MM.1S (cell line): ENCODE measurements around the gene CSTF2T.

Source experiments
- DNase-seq: peaks from one replicate; pipeline ENCODE4 v3.0.0-alpha.2; 2015
- H2AFZ ChIP-seq: fragments of 300-600 bp; sonication (generic); 2 replicates; pipeline ENCODE4 v1.6.0; 2016; ENCODE audit warnings: antibody characterized with exemption, low read length
- H3F3A ChIP-seq: fragments of 300-600 bp; sonication (generic); 2 replicates; pipeline ENCODE4 v1.6.1; 2016; ENCODE audit warnings: mild to moderate bottlenecking, antibody characterized with exemption, low read length, moderate library complexity, mixed read lengths; ENCODE audit not compliant: insufficient read depth
- H3K27ac ChIP-seq: fragments of 300-600 bp; sonication (generic); 2 replicates; pipeline ENCODE4 v1.5.1; 2016; ENCODE audit warnings: mild to moderate bottlenecking, low read length
- H3K27me3 ChIP-seq: fragments of 300-600 bp; sonication (generic); replicated peaks from 2 replicates; pipeline ENCODE4 v1.6.0; 2016; ENCODE audit warnings: low read length; ENCODE audit not compliant: insufficient read depth
- H3K36me3 ChIP-seq: fragments of 300-600 bp; sonication (generic); replicated peaks from 2 replicates; pipeline ENCODE4 v1.6.1; 2016; ENCODE audit warnings: mild to moderate bottlenecking, low read length, mixed read lengths; ENCODE audit not compliant: insufficient read depth
- H3K4me1 ChIP-seq: fragments of 300-600 bp; sonication (generic); 2 replicates; pipeline ENCODE4 v1.6.1; 2016; ENCODE audit warnings: low read length, mixed read lengths
- H3K4me2 ChIP-seq: fragments of 300-600 bp; sonication (generic); 2 replicates; pipeline ENCODE4 v1.6.0; 2016; ENCODE audit warnings: low read depth, low read length
- H3K4me3 ChIP-seq: fragments of 300-600 bp; sonication (generic); 2 replicates; pipeline ENCODE4 v1.5.1; 2016; ENCODE audit warnings: low read length, mixed read lengths
- H3K79me2 ChIP-seq: fragments of 300-600 bp; sonication (generic); 2 replicates; pipeline ENCODE4 v1.6.1; 2016; ENCODE audit warnings: mixed run types, low read length, mixed read lengths
- H3K9ac ChIP-seq: fragments of 300-600 bp; sonication (generic); 2 replicates; pipeline ENCODE4 v1.6.1; 2016; ENCODE audit warnings: low read length, mixed read lengths
- H3K9me2 ChIP-seq: fragments of 300-600 bp; sonication (generic); replicated peaks from 2 replicates; pipeline ENCODE4 v1.6.1; 2016; ENCODE audit warnings: mild to moderate bottlenecking, low read length, mixed read lengths; ENCODE audit not compliant: insufficient read depth
- H3K9me3 ChIP-seq: fragments of 300-600 bp; sonication (generic); replicated peaks from 2 replicates; pipeline ENCODE4 v1.6.1; 2016; ENCODE audit warnings: mild to moderate bottlenecking, low read length, mixed read lengths; ENCODE audit not compliant: insufficient read depth
- H4K20me1 ChIP-seq: fragments of 300-600 bp; sonication (generic); 2 replicates; pipeline ENCODE4 v1.6.1; 2016; ENCODE audit warnings: mild to moderate bottlenecking, low read length, moderate library complexity, mixed read lengths; ENCODE audit not compliant: insufficient read depth
- EZH2 ChIP-seq: fragments of 300-600 bp; sonication (generic); optimal IDR thresholded peaks from 2 replicates; pipeline ENCODE3; 2017; ENCODE audit warnings: low read depth, mild to moderate bottlenecking, antibody characterized with exemption, low read length, mixed read lengths
- EZH2phosphoT487 ChIP-seq: fragments of 300-600 bp; sonication (generic); IDR thresholded peaks from 2 replicates; pipeline ENCODE4 v1.6.1; 2018; ENCODE audit warnings: antibody characterized with exemption, low read length
- TF ChIP-seq, protein P1 (sequence below): fragments of 300-600 bp; sonication (generic); IDR thresholded peaks from 2 replicates; pipeline ENCODE4 v1.5.1; 2016; ENCODE audit warnings: antibody characterized with exemption, low read length, mixed read lengths

The CSTF2T gene

DNA sequence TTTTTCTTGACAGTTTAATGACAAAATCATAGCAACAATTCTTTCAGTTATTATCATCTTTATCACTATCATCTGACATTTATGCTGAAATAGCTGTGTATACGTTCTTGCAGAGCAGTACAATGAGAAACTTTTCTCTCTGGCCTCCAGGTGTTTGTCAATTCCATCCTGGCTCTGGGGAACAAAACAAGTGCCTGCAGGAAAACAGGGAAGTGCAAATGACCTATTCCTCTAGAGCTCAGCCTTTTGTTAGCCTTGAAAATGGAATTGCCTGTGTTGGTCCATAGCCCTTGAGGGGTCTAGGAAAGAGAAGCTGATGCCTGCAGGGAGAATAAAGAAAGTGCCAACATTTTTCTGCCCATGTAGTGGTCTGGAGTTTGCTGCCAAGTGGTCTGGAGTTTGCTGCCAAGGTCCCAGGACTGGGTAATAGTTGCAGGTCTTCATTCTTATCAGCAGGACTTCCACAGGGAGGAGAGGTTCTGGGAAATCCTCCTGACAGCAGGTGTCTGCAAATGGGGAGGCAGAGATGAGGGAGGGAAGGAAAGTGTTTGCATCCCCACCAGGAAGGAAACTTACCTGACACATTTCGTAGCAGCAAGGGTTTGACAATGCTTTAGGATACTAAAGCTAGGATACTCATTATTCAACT lies 10.1 kb upstream of the CSTF2T start:
- H3K4me3 ChIP-seq = no peak overlapping the region
- no peak overlapping the region for H3K4me2 ChIP-seq

DNA sequence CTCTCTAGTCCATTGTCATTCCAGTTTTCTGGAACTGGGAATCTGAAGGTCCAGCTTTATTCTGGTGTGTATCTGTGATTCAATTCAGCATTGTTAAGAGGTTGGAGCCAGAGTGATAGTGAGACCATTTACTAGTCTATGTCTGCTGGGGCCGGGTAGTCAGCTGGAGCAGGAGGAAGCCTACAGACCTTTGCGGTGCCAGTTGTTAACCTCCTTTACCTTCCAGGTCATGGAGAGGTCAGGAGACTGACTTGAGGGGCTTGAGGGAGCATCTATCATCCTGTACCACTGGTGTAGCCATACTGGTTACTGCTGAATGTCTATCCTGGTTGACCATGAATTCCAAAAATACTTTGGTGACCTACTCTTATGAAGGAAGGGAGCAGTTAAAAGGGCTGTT lies 9.2 kb upstream of the CSTF2T start:
- H3K36me3 ChIP-seq = no peaks in the 10 kb centered on the region
- no peaks in the 10 kb centered on the region for H3F3A ChIP-seq
- H3K27me3 ChIP-seq = no peaks in the 10 kb centered on the region
- no peaks in the 10 kb centered on the region for H3K9me2 ChIP-seq
- H3K9ac ChIP-seq = no peak overlapping the region
- H3K4me1 ChIP-seq = no peaks in the 10 kb centered on the region
- no peaks in the 10 kb centered on the region for H4K20me1 ChIP-seq
- H3K9me3 ChIP-seq = no peaks in the 10 kb centered on the region
- H3K27ac ChIP-seq = no peak overlapping the region
- TF ChIP-seq EZH2 (no peak), EZH2phosphoT487 (no peak)
- TF ChIP-seq, protein P1, sequence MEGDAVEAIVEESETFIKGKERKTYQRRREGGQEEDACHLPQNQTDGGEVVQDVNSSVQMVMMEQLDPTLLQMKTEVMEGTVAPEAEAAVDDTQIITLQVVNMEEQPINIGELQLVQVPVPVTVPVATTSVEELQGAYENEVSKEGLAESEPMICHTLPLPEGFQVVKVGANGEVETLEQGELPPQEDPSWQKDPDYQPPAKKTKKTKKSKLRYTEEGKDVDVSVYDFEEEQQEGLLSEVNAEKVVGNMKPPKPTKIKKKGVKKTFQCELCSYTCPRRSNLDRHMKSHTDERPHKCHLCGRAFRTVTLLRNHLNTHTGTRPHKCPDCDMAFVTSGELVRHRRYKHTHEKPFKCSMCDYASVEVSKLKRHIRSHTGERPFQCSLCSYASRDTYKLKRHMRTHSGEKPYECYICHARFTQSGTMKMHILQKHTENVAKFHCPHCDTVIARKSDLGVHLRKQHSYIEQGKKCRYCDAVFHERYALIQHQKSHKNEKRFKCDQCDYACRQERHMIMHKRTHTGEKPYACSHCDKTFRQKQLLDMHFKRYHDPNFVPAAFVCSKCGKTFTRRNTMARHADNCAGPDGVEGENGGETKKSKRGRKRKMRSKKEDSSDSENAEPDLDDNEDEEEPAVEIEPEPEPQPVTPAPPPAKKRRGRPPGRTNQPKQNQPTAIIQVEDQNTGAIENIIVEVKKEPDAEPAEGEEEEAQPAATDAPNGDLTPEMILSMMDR = no peak
- DNase-seq = no peak
- H3K4me2 ChIP-seq = no peak overlapping the region
- no peak overlapping the region for H3K4me3 ChIP-seq
- H3K79me2 ChIP-seq = no peaks in the 10 kb centered on the region
- H2AFZ ChIP-seq = no peak overlapping the region

More for the DNA sequence above, 10.1 kb upstream of the CSTF2T start:
- no peaks in the 10 kb centered on the region for H3K9me2 ChIP-seq
- no peaks in the 10 kb centered on the region for H3K9me3 ChIP-seq
- H2AFZ ChIP-seq = no peak overlapping the region
- TF ChIP-seq, protein P1 = no peak
- TF ChIP-seq EZH2 (no peak), EZH2phosphoT487 (no peak)
- H3K79me2 ChIP-seq = no peaks in the 10 kb centered on the region
- H3K9ac ChIP-seq = no peak overlapping the region
- H3K27me3 ChIP-seq = no peaks in the 10 kb centered on the region
- no peaks in the 10 kb centered on the region for H4K20me1 ChIP-seq
- H3F3A ChIP-seq = no peaks in the 10 kb centered on the region
- H3K27ac ChIP-seq = no peak overlapping the region
- no peaks in the 10 kb centered on the region for H3K4me1 ChIP-seq
- DNase-seq = no peak
- H3K36me3 ChIP-seq = no peaks in the 10 kb centered on the region

DNA sequence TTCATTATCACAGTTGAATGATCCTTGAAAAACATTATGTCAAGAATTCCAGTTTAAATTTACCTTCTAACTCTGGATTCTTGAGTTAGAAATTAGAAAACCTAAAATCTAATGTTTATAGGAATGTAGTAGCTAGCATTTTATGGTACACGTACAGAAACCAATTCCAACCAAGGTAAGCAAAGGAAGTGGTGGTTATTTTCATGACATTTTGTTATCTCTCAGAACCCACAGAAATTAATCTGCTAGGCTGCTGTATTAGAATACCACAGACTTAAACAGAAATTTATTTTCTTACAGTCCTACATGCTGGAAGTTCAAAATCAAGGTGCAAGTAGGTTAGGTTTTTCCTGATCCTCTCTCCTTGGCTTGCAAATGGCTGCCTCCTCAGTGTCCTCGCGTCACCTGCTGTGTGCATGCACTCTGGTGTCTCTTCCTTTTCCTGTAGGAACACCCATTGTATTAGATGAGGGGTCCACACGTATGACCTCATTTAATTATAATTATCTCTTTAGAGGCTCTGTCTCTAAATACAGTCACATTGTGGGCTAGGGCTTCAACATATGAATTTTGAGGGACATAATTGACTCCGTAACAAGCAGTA lies 8.5 kb upstream of the CSTF2T start:
- Histone ChIP-seq H3K9me2 (no peaks in the 10 kb centered on the region), H3K79me2 (no peaks in the 10 kb centered on the region), H3K36me3 (no peaks in the 10 kb centered on the region), H3K9ac (no peak overlapping the region), H2AFZ (no peak overlapping the region), H3K4me3 (no peak overlapping the region), H3K4me2 (no peak overlapping the region), H3K27me3 (no peaks in the 10 kb centered on the region), H3F3A (no peaks in the 10 kb centered on the region), H4K20me1 (no peaks in the 10 kb centered on the region), H3K27ac (no peak overlapping the region), H3K4me1 (no peaks in the 10 kb centered on the region), H3K9me3 (no peaks in the 10 kb centered on the region)
- DNase-seq = peak; percentile 12
- TF ChIP-seq, protein P1 = no peak
- TF ChIP-seq EZH2 (no peak), EZH2phosphoT487 (no peak)
